NCI-H446 treated with DMSO at 0.1 percent for 48 hours (cell line): ENCODE measurements around the gene OTC.

Source experiments
- DNase-seq: peaks from one replicate; lab custom pipeline; 2025; lab: John Stamatoyannopoulos, UW

OTC gene

DNA sequence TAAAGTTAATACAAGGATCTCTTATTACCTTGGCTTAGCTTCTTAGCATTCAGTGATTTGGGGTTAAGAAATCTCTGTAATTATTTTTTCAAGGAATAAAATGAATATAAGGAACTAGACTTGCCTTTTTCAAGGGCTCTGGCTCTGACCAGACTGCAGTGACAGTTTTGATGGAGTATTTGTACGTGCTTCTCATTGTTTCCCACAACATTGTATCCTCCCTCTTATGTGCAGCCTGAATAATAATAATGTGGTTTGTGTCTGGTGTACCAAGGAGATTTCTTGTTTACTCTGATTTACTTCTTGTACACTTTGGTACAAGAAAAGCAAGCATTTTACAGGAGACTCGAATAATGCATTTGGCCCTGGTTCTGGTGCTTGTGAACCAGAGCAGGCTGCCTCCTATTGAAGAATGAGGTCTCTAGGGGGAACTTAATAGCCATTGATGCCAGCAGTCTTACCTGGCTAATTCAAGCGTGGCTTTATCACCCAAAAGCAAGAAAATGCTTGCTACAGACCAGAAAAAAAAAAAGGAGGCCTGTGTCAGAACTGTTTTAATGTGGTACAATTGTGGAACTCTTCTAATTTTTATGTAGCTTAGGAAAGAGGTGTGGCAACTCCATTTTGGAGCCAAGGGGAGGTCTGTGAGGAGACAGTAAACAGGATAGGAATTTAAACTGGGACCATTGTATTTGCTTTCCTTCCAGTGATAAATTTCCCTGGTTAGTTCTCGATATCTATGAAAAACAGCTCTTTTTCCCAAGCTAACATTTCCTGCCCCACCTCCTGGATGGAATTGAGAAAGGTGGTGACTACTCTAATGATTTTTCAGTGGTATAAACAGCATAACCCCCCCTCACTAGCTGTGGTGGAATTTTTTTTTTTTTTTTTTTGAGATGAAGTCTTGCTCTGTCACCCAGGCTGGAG is 5.6 kb downstream of the OTC start:
- DNase-seq, result no peak

DNA sequence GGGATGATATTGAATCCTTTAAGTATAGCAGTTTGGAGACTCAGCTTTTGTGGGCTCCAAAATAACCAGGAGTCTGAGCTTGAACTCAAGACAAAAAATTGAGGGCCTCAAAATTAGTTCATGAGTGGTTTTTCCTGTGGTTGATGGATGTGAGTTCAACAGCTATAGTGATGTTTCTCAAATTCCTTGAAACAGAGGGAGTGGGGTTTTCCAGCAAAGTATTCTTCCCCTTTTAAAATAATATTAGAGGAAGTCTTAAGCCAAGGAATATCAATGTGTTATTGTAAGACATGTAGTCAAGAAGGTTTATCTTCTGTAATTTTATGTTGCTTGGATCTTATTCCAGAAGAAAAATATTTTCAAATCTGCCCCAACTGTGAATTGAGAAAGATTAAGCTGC is 10.6 kb downstream of the OTC start:
- DNase-seq, result no peak

DNA sequence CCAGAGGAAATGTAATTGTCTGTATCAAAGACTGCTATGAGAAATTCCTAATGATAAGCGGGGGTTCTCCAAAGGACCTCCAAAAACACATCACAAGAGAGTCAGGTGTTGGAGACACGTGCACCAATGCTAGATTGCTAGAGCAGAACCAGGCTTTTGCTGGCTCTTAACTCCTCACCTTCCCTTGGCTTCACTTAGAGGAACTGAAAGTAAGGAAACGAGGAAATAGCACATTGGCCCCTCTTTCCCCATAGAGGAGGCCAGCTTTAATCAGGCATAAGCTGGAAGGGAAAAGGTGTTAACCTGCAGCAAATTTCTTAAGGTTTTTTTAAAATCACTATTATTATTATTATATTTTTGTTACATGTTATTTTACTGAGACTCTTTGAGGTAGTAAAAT is 13.6 kb downstream of the OTC start:
- DNase-seq, result no peak

- no peak for DNase-seq
These were observed 16.4 kb downstream of the OTC start for GRCh38 chrX:38368774-38369173.

DNA sequence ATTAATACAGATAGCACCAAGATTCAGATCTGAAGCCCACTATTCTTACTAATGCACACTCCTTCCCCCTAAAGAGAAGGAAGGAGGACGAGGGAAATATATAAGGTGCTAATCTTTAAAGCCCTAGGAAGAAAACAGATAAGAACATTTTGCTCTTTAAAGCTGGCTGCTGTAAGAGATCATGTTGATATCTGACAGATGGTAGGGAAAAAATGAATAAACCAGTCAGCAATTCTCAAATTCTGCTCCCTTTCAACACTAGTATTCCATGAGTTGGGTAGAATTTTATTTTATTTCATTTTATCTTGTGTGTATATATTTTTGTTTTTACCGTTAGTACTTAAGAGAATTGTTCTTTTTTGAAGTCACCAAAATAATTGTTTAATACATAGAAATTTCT is 19.2 kb downstream of the OTC start:
- no peak for DNase-seq

DNA sequence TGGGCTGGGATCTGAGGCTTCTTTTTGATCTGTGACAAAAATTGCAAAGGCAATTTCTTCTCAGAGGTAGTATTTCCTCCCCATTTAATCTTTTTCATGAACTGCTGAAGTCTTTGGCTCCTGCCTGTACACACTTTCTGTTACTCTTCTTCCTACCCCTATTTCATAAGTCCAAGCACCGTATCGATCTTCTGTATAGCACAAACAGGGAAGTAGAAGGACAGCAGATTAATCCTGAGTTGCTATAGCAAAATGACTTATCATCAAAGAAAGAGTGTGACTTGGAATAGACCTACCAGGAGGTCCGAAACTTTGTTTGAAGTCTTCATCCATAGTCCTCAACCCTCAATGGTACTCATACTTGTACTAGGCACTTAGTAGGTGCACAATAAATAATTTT is 22.0 kb downstream of the OTC start:
- no peak for DNase-seq

GRCh38 chrX:38375891-38376290 is 23.5 kb downstream of the OTC start:
- peak; percentile 0 for DNase-seq

DNA sequence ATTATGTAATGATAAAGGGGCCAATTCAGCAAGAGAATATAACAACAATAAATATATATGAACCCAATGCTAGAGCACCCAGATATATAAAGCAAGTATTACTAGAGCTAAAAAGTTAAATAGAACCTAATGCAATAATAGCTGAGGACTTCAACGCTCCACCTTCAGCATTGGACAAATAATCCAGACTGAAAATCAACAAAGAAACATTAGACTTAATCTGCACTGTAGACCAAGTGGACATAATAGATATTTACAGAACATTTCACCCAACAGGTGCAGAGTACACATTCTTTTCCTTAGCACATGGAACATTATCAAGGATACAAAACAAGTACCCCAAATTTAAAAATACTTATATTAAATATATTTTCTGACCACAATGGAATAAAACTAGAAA is 24.3 kb downstream of the OTC start:
- DNase-seq, result no peak

DNA sequence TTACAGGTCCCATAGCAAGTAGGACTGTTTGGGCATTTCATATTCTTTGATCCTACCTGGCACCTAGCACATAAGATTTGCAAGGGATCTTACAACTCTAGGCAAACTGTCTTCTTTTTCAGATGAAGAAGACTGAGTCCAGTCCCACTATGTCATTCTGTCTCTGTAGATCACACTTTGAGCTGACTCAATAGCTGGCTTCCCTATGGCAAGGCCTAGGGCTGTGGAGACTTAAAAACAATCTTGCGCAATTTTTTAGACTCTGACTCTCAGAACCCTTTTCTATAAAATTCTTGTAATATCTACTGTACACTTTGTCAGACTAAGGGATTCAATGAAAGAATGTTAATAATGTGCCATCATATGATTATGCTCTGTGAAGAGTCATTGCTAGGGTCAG is 26.7 kb downstream of the OTC start:
- DNase-seq, result no peak

DNA sequence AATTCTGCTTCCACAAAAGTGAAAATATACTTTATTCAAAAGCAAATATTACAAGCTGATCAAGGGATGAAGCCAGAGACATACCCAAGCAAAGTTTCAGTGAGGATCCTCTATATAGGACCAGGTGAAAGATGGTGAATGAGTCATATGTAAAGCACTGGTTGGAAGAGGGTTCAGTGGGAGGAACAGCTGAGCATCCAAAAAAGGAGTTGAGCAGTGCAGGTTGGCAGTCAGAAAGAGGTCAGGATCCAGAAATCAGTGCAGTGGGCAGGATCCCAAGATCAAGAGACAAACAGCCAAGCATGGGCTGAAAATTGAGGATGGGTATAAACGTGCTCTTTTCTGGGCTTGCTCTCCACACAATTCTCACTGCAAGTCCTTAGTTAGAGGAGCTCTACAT is 30.3 kb downstream of the OTC start:
- peak; percentile 61 for DNase-seq

GRCh38 chrX:38400389-38400910 is 48.0 kb downstream of the OTC start:
- no peak for DNase-seq

DNA sequence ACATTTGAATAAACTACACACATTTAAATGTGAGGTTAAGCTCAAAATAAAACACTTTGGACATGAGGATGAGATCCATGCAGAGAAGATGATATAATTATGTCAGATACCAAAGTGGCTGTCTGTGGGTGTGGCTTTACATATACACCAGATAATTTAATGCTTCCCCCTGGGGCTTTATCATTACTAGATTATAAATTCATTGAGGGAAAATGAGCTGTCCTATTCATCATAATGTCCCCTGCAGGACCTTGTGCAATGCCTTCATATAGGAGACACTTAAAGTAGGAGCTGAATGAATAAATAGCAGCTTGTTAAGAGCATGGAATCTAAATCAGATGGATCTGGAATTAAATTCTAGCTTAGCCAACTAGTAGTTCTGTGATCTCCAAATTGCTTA is 49.7 kb downstream of the OTC start:
- DNase-seq, result no peak

DNA sequence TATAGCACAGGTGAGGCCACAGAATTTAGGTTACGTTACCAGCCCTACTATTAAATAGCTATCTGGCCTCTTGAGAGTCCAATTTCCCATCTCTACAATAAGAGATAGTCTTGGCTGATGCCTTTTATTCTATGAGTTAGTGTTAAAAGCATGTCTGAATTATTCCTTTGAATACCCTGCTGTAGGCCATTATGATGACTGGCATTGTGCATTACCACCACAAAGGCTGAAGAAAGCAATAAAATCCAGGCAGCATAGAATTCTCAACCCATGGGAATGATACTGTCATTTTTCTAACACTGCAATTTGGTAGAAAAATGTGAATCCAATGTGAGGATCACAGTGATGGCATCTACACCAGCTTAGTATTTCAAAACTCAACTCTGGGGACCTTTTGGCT is 51.4 kb downstream of the OTC start:
- DNase-seq, result no peak

DNA sequence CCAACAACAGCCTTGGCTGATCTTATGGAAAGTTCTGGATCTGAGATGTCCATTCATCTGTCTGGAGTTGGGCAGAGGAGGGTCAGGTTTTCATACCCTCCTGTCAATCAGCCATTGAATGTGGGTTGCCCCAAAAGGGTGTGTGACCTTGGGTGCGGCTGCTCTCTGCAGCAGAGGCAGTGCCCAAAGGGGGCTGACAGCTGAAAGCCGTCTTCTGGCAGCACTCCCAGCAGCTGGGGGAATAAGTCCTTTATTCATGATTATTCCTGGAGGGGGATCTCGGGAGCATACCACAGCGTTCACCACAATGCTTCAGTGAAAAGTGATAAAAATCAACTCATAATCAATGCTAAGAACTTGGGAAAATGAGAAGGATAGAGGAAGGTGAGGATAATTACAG is 54.7 kb downstream of the OTC start:
- DNase-seq, result no peak

DNA sequence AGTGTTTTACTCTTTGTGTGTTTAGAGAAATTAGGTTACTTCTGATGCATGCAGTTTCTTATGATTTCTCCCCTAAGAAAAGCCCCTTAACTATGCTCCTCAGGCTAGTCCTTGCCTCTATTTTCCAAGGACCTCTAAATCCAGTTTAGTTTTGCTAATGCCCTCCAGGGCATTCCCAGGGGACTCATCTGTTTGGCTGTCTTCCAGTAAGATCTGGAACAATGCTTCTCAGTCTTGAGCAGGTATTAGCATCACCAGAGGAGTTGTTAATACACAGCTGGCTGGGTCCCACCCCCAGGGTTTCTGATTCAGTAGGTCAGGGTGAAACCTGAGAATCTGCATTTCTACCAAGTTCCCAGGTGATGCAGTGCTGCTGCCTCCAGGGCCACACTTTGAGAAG is 56.9 kb downstream of the OTC start:
- DNase-seq, result no peak

DNA sequence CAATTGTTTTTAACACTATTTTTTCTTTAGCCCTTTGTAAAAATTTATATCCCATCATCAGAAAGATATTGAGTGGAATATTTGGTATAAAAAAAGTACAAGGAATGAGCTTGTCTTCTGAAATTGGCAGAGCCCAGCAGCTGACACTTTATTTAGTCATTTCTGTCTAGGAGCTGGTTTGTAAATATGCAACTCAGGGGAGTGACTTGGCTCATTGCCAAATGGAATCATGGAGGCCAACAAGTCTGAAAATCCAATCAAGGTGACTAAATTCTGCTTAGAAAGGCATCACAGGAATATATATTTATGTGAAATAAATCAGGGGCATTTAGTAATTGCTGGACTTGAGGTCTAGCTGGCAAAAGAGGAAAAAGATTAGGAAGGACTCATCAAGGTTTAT is 74.4 kb downstream of the OTC start:
- peak; percentile 5 for DNase-seq

- no peak for DNase-seq
These were observed 79.1 kb downstream of the OTC start for GRCh38 chrX:38431525-38431924.

DNA sequence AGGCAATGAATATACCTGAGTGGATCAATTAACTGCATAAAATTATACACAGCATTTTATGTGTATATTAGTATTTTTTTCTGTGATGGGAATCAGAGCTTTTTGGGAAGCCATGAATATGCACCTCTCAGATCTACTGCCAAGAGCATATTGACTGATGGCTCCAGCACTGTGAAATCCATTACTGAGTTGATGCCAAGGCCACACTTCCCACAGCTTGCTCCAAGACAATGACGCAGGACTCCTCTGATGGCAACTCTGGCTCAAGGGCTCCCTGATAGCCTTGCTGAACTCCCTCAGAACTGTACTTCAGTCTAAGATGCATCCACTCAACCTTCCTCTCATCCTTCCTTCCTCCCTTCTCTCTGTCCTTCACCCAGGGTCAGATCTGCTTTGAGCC is 82.7 kb downstream of the OTC start:
- no peak for DNase-seq

GRCh38 chrX:38437093-38437492 is 84.7 kb downstream of the OTC start:
- no peak for DNase-seq

DNA sequence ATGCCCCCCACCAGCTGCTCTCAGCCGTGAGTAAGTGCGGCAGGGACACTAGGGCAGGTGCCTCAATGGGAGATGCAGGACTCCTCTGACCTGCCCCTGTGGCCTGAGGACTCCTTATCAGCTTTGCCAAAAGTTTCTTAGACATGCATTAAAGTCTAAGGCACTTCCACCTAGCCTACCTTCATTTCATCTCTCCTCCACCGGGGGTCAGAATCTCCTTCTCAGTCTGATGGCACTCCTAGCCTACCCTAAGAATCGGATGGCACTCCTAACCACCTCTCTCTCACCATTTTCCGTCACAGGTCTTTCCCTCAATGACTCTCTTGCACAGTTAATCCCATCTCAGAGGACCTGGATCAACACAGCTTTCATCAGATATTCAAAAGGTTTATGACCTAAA is 85.9 kb downstream of the OTC start:
- DNase-seq, result no peak

GRCh38 chrX:38452603-38453002 is 100.2 kb downstream of the OTC start:
- DNase-seq, result no peak

DNA sequence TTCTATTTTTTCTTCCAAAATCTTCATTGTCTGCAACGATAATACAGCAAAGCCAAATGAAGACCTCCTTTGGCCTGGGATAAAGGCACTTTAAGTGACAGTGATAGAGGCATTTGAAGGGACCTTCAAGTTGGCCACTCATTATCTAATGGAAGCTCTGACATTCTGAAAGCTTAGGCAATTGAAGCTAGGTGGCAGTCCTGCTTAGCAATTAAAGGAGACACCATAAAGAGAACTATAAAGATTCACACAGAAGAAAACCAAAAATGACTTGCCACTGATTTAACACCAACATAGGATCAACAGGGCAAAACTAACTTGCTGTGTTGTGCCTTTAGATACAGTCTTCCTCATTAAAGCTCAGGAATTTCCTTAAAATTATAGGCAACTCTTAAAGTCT is 105.7 kb downstream of the OTC start:
- no peak for DNase-seq

- no peak for DNase-seq
These were observed 109.9 kb downstream of the OTC start for GRCh38 chrX:38462257-38462656.

GRCh38 chrX:38465686-38466085 is 113.3 kb downstream of the OTC start:
- DNase-seq, result no peak
